ENCODE results near the gene BCL2L1. TPM values are rescaled to one million over a fixed set of nuclear protein-coding genes. Genes with fewer than 3 reads are reported as not detected.

The BCL2L1 gene
- total RNA-seq, 1 donor from 2014 or later: 52.9 TPM

DNA sequence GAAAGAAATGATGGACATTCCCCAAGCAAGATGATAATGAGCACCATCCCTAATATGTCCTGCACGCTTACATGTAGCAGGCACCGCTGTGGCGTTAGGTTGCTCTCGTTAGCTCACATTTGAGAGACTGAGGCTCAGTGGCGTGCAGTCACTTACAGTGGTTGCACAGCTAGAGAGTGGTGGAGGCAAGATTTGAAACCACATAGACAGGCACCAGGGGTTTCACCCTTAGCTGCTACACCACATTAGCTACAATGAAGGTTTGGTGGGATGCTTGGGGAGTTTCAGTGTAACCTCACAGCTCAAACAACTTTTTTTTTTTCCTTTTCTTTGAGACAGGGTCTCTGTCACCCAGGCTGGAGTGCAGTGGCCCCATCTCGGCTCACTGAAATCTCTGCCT, 81.3 kb downstream of the BCL2L1 start:
- peaks cover 2% of the 10 kb centered on the region for H3K27me3 Mint-ChIP-seq (ENCODE audit: unreplicated experiment)
- no peak overlapping the region for H3K27ac Mint-ChIP-seq (ENCODE audit: unreplicated experiment)
- H3K4me3 Mint-ChIP-seq (ENCODE audit: unreplicated experiment): no peak overlapping the region
- TF ChIP-seq, protein P1, sequence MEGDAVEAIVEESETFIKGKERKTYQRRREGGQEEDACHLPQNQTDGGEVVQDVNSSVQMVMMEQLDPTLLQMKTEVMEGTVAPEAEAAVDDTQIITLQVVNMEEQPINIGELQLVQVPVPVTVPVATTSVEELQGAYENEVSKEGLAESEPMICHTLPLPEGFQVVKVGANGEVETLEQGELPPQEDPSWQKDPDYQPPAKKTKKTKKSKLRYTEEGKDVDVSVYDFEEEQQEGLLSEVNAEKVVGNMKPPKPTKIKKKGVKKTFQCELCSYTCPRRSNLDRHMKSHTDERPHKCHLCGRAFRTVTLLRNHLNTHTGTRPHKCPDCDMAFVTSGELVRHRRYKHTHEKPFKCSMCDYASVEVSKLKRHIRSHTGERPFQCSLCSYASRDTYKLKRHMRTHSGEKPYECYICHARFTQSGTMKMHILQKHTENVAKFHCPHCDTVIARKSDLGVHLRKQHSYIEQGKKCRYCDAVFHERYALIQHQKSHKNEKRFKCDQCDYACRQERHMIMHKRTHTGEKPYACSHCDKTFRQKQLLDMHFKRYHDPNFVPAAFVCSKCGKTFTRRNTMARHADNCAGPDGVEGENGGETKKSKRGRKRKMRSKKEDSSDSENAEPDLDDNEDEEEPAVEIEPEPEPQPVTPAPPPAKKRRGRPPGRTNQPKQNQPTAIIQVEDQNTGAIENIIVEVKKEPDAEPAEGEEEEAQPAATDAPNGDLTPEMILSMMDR (IDR thresholded peaks at IDR 0.05; ENCODE audit: unreplicated experiment): no peak
- H3K9me3 Mint-ChIP-seq (ENCODE audit: unreplicated experiment): peaks cover 4% of the 10 kb centered on the region
- no peak for DNase-seq (ENCODE audit: low spot score)
- H3K4me1 Mint-ChIP-seq (ENCODE audit: unreplicated experiment): peaks cover 5% of the 10 kb centered on the region
- H3K36me3 Mint-ChIP-seq (ENCODE audit: low read depth, unreplicated experiment): no peaks in the 10 kb centered on the region

DNA sequence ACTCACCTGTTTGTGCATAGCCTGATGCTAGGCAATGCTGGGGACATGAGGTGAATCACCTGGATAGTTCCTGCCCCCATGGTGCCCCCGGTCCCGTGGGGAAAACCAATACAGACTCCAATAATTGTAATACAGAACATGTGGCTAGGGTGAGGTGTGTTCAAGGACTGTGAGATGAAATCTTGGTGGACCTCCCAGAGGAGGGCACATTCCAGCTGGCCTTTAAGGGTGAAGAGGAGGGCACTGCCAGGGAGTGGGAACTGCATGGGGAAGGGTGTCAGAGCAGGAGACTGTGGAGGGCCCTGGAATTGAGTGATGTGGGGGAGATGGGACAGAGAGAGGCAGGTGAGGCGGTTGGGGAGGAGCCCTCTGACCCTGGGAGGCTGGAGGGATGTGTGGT, 82.4 kb downstream of the BCL2L1 start:
- Mint-ChIP-seq H3K36me3 (ENCODE audit: low read depth, unreplicated experiment) (no peaks in the 10 kb centered on the region), H3K4me3 (ENCODE audit: unreplicated experiment) (peak overlapping the region; percentile 19), H3K4me1 (ENCODE audit: unreplicated experiment) (peaks cover 5% of the 10 kb centered on the region), H3K9me3 (ENCODE audit: unreplicated experiment) (peaks cover 4% of the 10 kb centered on the region), H3K27ac (ENCODE audit: unreplicated experiment) (no peak overlapping the region), H3K27me3 (ENCODE audit: unreplicated experiment) (peaks cover 2% of the 10 kb centered on the region)
- TF ChIP-seq, protein P1 (IDR thresholded peaks at IDR 0.05; ENCODE audit: unreplicated experiment): no peak
- no peak for DNase-seq (ENCODE audit: low spot score)

DNA sequence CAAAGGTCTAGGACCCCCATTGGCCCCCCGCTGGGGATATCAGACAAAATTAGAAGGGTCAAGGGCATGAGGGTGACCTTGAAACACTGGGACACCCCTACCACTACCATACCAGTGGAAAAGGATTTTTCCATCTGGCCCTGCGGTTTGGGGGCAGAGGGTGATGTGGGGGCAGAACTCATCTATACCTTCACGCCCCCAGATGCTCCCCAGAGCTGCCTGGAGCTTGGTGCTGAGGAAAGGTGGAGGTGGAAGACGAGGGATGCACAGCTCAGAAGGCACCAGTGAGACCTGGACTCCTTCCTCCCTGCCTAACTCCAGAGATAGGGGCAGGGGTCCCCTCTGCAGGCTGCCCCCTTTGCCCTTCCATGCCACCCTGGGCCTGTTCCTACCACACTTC, 83.9 kb downstream of the BCL2L1 start:
- H3K36me3 Mint-ChIP-seq (ENCODE audit: low read depth, unreplicated experiment): no peaks in the 10 kb centered on the region
- peaks cover 2% of the 10 kb centered on the region for H3K27me3 Mint-ChIP-seq (ENCODE audit: unreplicated experiment)
- TF ChIP-seq, protein P1 (IDR thresholded peaks at IDR 0.05; ENCODE audit: unreplicated experiment): no peak
- peaks cover 4% of the 10 kb centered on the region for H3K9me3 Mint-ChIP-seq (ENCODE audit: unreplicated experiment)
- H3K4me3 Mint-ChIP-seq (ENCODE audit: unreplicated experiment): no peak overlapping the region
- no peak overlapping the region for H3K27ac Mint-ChIP-seq (ENCODE audit: unreplicated experiment)
- peaks cover 5% of the 10 kb centered on the region for H3K4me1 Mint-ChIP-seq (ENCODE audit: unreplicated experiment)
- no peak for DNase-seq (ENCODE audit: low spot score)

DNA sequence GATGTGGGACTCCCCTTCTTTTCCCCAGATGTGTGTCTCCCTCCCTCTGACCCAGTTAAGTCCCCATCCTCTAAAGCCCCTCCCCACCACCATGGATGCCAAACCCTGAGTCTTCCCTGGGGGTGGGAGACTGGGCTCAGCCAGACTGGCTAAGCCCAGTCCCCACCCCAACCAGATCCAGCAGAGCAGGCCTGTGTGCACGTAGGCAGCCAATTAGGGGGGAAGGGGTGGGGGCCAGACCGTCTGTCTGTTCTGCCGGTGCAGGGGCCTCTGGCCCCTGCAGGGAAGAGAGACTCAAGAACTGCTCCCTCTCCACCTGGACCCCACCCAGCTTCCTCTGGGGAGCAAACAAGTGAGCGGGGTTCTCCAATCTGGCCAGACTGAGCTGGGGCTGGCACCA, 84.4 kb downstream of the BCL2L1 start:
- no peak overlapping the region for H3K27ac Mint-ChIP-seq (ENCODE audit: unreplicated experiment)
- H3K36me3 Mint-ChIP-seq (ENCODE audit: low read depth, unreplicated experiment): no peaks in the 10 kb centered on the region
- H3K27me3 Mint-ChIP-seq (ENCODE audit: unreplicated experiment): peaks cover 2% of the 10 kb centered on the region

DNA sequence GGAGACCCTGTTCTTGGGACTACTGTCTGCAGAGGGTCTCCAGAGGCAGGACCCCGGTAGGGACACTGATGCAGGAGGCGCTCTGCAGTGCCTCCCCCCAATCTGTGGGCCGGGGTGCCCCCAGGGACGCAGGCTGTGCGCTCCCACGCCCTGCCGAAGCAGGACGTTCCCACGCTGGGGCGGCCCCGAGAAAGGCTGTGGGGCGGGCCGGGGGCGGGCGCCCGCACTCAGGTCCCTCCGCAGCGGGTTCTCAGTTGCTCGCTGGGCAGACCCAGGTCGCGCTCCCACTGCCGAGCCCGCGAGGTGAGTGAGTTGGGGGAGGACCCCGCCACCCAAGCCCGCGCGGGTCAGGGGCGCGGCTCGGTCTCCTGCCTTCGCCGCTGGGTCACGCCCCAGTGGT, 85.0 kb downstream of the BCL2L1 start, which contains the start of gene COX4I2:
Gene COX4I2 (plus strand): TSS at position 253 of the 400 bp plus-strand sequence. CDS start 1,106 bp downstream, outside the sequence.
- Mint-ChIP-seq H3K36me3 (ENCODE audit: low read depth, unreplicated experiment) (no peaks in the 10 kb centered on the region), H3K27ac (ENCODE audit: unreplicated experiment) (no peak within 1 kb of the TSS), H3K9me3 (ENCODE audit: unreplicated experiment) (peaks cover 4% of the 10 kb centered on the region), H3K4me3 (ENCODE audit: unreplicated experiment) (no peak within 1 kb of the TSS), H3K4me1 (ENCODE audit: unreplicated experiment) (no peaks in the 10 kb centered on the region), H3K27me3 (ENCODE audit: unreplicated experiment) (no peaks in the 10 kb centered on the region)
- TF ChIP-seq, protein P1 (IDR thresholded peaks at IDR 0.05; ENCODE audit: unreplicated experiment): no peak
- DNase-seq (ENCODE audit: low spot score): no peak

More for the DNA sequence above, 84.4 kb downstream of the BCL2L1 start:
- Mint-ChIP-seq H3K4me3 (ENCODE audit: unreplicated experiment) (no peak overlapping the region), H3K4me1 (ENCODE audit: unreplicated experiment) (peaks cover 5% of the 10 kb centered on the region), H3K9me3 (ENCODE audit: unreplicated experiment) (peaks cover 4% of the 10 kb centered on the region)
- DNase-seq (ENCODE audit: low spot score): no peak
- TF ChIP-seq, protein P1 (IDR thresholded peaks at IDR 0.05; ENCODE audit: unreplicated experiment): no peak

Data from endothelial cell (in vitro differentiated cells).